GM21423 (cell line): Measurements from ENCODE around the gene RPRD2.

Source experiments
- ATAC-seq: cut with Tn5 transposase; IDR thresholded peaks from one replicate; pipeline ENCODE4 v1.9.1; 2021; ENCODE audit warnings: mild to moderate bottlenecking, moderate library complexity; ENCODE audit not compliant: unreplicated experiment

RPRD2 gene

DNA sequence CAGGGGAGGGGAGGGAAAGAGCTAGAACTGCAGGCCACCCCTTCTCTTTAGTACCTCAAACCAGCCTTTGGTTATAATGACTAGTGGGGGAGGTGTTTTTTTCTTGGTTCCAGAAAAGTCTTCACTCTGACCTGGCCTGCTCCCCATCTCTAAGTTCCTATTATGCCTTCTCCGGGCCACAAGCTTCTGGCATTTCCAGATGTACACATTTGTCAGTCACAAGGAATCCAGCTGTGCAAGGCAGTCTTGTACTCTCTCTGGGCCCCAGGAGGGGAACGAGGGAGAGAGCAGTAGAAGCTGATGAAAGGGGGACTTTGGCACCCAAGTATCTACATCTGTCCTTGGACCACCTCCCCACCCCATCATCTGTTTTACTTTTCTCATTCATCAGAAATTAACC lies 148.9 kb downstream of the RPRD2 start:
- ATAC-seq, result no peak

DNA sequence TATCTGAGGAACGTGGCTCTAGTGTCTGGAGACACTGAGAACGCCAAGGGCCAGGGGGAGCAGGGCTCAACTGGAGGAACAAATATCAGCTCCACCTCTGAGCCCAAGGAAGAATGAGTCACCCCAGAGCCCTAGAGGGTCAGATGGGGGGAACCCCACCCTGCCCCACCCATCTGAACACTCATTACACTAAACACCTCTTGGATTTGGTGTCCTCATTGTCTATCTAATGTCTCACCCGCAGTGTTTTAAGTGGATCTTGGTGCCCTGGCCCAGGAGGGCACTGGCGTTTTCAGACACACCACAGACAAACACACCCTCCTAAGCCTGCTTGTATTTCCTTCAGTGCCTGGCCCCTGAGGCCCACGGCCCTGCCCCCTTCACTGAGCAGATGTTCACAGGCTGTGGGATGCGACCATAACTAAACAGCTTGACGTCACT lies 149.4 kb downstream of the RPRD2 start:
- no peak for ATAC-seq

DNA sequence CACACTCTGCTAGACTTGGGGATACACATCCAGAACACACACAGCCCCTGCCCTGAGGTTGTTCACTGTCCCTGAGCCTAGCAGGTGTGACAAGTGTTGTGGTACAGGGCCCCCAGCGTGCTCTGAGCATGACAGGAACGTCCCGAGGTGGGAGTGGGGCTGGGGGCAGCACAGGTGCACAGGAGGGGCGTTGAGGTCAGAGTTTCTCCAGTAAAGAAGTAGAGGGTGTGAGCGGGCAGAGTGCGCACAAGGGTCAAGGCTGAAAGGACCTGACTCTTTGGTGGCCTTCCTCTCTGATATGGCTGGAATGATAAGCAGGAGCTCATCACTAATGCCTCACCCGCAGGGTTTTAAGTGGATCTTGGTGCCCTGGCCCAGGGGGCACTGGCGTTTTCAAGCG lies 150.3 kb downstream of the RPRD2 start:
- no peak for ATAC-seq

DNA sequence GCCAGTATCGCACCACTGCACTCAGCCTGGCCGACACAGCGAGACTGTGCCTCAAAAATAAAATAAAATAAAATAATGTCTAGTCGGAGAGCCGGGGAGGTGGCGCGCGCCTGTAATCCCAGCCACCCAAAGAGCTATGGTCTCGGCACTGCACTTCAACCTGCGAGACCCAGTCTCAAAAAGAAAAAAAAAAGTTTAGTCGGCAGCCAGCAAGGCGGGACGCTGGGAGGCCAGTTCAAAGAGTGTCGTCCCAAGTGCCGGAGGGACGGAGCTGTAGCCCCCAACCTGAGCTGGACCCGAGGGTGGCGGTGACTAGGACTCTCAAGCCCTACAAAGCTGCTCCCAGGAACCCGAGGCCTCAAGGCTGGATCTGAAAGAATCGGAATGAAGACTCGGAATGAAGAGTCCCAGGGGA lies 151.0 kb downstream of the RPRD2 start:
- ATAC-seq, result no peak

DNA sequence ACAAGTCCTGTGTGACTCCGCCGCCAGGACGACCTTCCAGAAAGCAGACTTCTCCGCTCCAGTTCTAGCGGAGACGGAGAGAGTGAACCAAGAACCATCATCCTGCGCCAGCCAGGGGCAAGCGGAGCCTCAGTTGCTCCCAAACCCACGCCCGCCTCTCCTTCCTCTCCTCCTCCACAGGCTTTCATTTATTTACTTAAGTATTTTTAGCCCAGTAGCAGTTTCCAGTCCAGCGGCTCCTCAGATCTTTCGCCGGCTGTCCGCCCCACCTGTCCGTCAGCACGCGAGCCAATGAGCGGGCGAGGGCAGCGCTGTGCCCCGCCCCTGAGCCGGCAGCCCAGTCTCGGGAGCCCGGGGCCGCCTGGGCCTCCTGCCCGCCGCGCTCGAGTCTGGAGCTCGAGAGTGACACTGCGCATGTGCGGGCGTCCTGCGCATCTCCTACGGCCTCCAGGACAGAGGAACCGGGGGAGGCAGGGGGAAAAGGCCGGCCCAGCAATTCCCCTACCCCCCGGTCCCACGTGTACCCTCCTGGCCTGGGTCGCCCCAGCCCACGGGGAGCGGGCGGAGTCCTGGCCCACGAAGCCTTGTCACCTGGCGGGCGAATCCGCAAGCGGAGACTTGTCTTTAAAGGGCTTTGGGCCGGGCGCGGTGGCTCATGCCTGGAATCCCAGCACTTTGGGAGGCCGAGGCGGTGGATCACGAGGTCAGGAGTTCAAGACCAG lies 151.5 kb downstream of the RPRD2 start, which contains the start of gene FALEC:
Gene FALEC, plus strand, starts transcription at position 425 of the 722 bp plus-strand sequence.
- peak; percentile 94 for ATAC-seq

DNA sequence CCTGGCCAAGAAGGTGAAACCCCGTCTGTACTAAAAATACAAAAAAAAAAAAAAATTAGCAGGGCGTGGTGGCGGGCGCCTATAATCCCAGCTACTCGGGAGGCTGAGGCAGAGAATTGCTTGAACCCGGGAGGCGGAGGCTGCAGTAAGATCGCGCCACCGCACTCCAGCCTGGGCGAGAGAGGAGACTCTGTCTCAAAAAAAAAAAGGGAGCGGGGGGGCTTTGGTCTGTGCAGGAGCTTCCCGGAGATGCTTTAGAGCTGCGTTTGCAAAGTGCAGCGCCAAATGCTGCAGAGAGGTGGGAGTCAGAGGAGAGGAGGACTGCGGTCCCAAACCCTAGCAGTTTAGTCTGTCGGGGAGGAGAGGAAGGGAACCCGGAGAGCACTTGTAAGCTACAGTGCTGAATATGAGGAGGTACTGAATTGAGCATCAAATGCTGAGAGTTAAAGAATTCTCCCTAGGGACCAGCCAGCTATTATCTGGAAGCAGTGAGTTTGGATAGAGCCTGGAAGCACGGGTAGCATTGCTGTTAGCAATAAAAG lies 152.2 kb downstream of the RPRD2 start:
- no peak for ATAC-seq

DNA sequence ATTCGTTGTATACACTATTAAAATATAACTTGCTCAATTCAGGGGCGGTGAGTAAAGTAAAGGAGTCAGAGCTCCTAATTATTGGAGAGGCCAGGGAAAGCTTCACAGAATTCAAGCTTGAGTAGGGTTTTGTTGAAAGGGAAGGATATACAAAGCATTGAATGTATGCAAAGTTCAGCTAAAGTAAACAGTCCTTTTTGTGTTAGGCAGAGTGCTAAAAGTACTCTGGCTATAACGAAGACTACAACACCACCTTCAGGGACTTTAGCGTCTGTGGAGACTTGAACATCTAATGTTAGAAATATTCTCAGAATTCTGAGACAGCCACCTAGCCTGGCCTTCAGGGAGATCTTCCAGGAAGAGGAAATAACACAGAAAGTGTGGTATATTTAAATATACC lies 152.7 kb downstream of the RPRD2 start:
- no peak for ATAC-seq

DNA sequence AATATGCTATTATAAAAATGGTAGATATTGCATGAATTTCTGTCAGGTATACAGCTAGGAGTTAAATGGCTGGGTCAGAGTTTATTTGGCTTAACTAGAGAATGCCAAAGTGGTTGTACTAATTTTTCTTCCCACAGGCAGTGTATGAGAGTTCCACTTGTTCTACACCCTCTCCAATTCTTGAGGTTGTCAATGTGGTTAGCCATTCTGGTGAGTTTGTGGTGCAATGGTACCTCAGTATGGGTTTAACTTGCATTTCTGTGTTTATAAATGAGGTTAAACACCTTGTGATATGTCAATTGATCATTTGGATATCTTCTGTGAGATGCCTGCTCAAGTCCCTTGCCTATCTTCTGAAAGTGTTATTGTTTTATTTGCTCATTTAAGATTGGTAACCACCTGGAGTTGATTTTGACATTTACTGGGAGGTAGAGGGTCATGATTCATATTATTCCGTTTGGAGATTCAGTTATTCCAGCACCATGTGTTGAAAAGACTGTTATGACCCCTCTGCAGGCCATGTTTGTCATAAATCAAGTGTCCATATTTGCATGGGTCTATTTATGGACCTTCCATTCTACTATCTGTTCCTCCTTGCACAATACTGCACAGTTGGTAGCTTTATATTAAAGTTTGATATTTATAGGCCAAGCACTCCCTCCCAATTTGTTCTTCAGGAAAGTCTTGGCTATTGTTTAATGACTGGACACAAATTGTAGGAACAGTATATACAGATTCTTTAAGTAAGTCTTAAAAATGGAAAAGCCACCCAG lies 157.4 kb downstream of the RPRD2 start:
- ATAC-seq, result no peak

DNA sequence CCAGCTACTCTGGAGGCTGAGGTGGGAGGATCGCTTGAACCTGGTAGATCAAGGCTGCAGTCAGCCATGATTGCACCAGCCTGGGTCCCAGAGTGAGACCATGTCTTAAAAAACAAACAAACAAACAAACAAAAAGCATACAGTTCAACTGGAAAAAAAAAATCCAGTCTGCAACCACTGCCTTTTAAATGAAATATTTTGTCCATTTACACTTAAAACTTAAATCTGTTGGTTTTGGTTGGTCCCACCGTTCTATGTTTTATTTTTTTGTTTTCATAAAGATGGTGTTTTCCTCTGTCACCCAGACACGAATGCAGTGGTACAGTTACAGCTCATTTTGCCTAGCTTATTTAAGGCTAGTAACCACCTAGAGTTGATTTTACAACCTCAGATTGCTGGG lies 161.4 kb downstream of the RPRD2 start:
- no peak for ATAC-seq
